HEK293T (cell line): Measurements from ENCODE around the gene SUCLG2.

Source experiments
- BHLHE40 ChIP-seq: fragments of 450-650 bp; IDR thresholded peaks from 2 replicates; pipeline ENCODE4 v1.6.1; 2016; ENCODE audit warnings: mild to moderate bottlenecking, moderate library complexity, borderline replicate concordance
- CTBP1 ChIP-seq: fragments of 450-650 bp; IDR thresholded peaks from 2 replicates; pipeline ENCODE4 v1.6.1; 2016; ENCODE audit warnings: borderline replicate concordance
- ELF4 ChIP-seq: fragments of 450-650 bp; IDR thresholded peaks from 2 replicates; pipeline ENCODE4 v1.6.1; 2017; ENCODE audit warnings: antibody characterized with exemption
- FOXA1 ChIP-seq: fragments of 450-650 bp; IDR thresholded peaks from 2 replicates; pipeline ENCODE4 v1.6.1; 2016; ENCODE audit warnings: mild to moderate bottlenecking
- FOXK2 ChIP-seq: fragments of 450-650 bp; IDR thresholded peaks from 2 replicates; pipeline ENCODE4 v1.6.1; 2016; ENCODE audit warnings: mild to moderate bottlenecking
- FOXM1 ChIP-seq: fragments of 450-650 bp; IDR thresholded peaks from 2 replicates; pipeline ENCODE4 v1.6.1; 2017; ENCODE audit warnings: mild to moderate bottlenecking, borderline replicate concordance
- L3MBTL2 ChIP-seq: fragments of 450-650 bp; conservative IDR thresholded peaks from 2 replicates; pipeline ENCODE4 v1.6.1; 2016; ENCODE audit warnings: mild to moderate bottlenecking
- NFRKB ChIP-seq: fragments of 450-650 bp; IDR thresholded peaks from 2 replicates; pipeline ENCODE4 v1.6.1; 2016; ENCODE audit warnings: mild to moderate bottlenecking, moderate library complexity
- SP1 ChIP-seq: fragments of 450-650 bp; IDR thresholded peaks from 2 replicates; pipeline ENCODE4 v1.6.1; 2017
- SUZ12 ChIP-seq: fragments of 450-650 bp; IDR thresholded peaks from 2 replicates; pipeline ENCODE4 v1.6.1; 2016; ENCODE audit warnings: mild to moderate bottlenecking
- TARDBP ChIP-seq: fragments of 450-650 bp; IDR thresholded peaks from 2 replicates; pipeline ENCODE4 v1.6.1; 2016
- TF ChIP-seq, protein P1 (sequence below): fragments of 450-650 bp; IDR thresholded peaks from 2 replicates; pipeline ENCODE4 v1.6.1; 2016

DNA sequence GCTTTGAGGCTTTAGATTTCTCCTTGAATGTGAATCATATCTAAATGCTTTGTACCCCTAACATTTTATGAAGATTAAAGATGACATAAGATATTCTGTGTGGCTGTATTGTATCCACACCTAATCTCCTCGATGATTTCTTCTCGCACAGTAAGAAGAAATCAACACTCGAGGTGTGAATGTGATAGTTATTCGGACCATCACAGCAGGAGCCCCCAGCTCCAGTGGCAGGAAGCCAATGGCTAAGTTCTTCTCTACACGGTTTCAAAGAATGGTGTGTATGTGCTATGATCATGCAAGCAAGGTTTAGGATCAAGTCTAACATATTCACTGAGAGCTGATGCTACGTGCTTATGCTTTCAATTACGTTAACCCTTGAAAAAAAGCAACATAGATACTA, 271.0 kb downstream of the SUCLG2 start:
- TF ChIP-seq L3MBTL2 (no peak), FOXA1 (no peak), SUZ12 (no peak), FOXM1 (no peak), TARDBP (no peak), ELF4 (no peak), FOXK2 (no peak), CTBP1 (no peak), SP1 (no peak), NFRKB (no peak), BHLHE40 (no peak)
- TF ChIP-seq, protein P1, sequence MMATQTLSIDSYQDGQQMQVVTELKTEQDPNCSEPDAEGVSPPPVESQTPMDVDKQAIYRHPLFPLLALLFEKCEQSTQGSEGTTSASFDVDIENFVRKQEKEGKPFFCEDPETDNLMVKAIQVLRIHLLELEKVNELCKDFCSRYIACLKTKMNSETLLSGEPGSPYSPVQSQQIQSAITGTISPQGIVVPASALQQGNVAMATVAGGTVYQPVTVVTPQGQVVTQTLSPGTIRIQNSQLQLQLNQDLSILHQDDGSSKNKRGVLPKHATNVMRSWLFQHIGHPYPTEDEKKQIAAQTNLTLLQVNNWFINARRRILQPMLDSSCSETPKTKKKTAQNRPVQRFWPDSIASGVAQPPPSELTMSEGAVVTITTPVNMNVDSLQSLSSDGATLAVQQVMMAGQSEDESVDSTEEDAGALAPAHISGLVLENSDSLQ = no peak
